Gastrocnemius medialis (tissue), 4 donors: ENCODE results near the gene MRPL18.

ENCODE experiments used
- CTCF ChIP-seq, 5 experiments: fragments of 450-650 bp in 3 of 5; fragments of 200-600 bp in 2 of 5; sonication (generic) in 2 of 5; IDR thresholded peaks in 4 of 5; conservative IDR thresholded peaks in 1 of 5; 1 replicate in 4 of 5; 2 replicates in 1 of 5; pipeline ENCODE4 v1.5.1; 2016 to 2019; ENCODE audit warnings: antibody characterized with exemption in 5 of 5, mild to moderate bottlenecking in 3 of 5, moderate library complexity in 3 of 5
- POLR2A ChIP-seq, 2 donors: fragments of 450-650 bp; IDR thresholded peaks; one replicate each; pipeline ENCODE4 v1.6.1; 2017; ENCODE audit warnings: antibody characterized with exemption in 2 of 2, mild to moderate bottlenecking in 2 of 2, moderate library complexity in 2 of 2

GRCh38 chr6:159836718-159837490, 46.6 kb downstream of the MRPL18 start:
- TF ChIP-seq POLR2A (IDR thresholded peaks at IDR 0.05) (no peak), CTCF (IDR thresholded peaks at IDR 0.05 in 4 of 5, conservative IDR thresholded peaks at IDR 0.05 in 1 of 5) (no peak)
